MM.1S (cell line): ENCODE results near the gene YPEL2.

ENCODE experiments used
- DNase-seq: peaks from one replicate; pipeline ENCODE4 v3.0.0-alpha.2; 2015
- H2AFZ ChIP-seq: fragments of 300-600 bp; sonication (generic); 2 replicates; pipeline ENCODE4 v1.6.0; 2016; ENCODE audit warnings: antibody characterized with exemption, low read length
- H3F3A ChIP-seq: fragments of 300-600 bp; sonication (generic); 2 replicates; pipeline ENCODE4 v1.6.1; 2016; ENCODE audit warnings: mild to moderate bottlenecking, antibody characterized with exemption, low read length, moderate library complexity, mixed read lengths; ENCODE audit not compliant: insufficient read depth
- H3K27ac ChIP-seq: fragments of 300-600 bp; sonication (generic); 2 replicates; pipeline ENCODE4 v1.5.1; 2016; ENCODE audit warnings: mild to moderate bottlenecking, low read length
- H3K27me3 ChIP-seq: fragments of 300-600 bp; sonication (generic); replicated peaks from 2 replicates; pipeline ENCODE4 v1.6.0; 2016; ENCODE audit warnings: low read length; ENCODE audit not compliant: insufficient read depth
- H3K36me3 ChIP-seq: fragments of 300-600 bp; sonication (generic); replicated peaks from 2 replicates; pipeline ENCODE4 v1.6.1; 2016; ENCODE audit warnings: mild to moderate bottlenecking, low read length, mixed read lengths; ENCODE audit not compliant: insufficient read depth
- H3K4me1 ChIP-seq: fragments of 300-600 bp; sonication (generic); 2 replicates; pipeline ENCODE4 v1.6.1; 2016; ENCODE audit warnings: low read length, mixed read lengths
- H3K4me2 ChIP-seq: fragments of 300-600 bp; sonication (generic); 2 replicates; pipeline ENCODE4 v1.6.0; 2016; ENCODE audit warnings: low read depth, low read length
- H3K4me3 ChIP-seq: fragments of 300-600 bp; sonication (generic); 2 replicates; pipeline ENCODE4 v1.5.1; 2016; ENCODE audit warnings: low read length, mixed read lengths
- H3K79me2 ChIP-seq: fragments of 300-600 bp; sonication (generic); 2 replicates; pipeline ENCODE4 v1.6.1; 2016; ENCODE audit warnings: mixed run types, low read length, mixed read lengths
- H3K9ac ChIP-seq: fragments of 300-600 bp; sonication (generic); 2 replicates; pipeline ENCODE4 v1.6.1; 2016; ENCODE audit warnings: low read length, mixed read lengths
- H3K9me2 ChIP-seq: fragments of 300-600 bp; sonication (generic); replicated peaks from 2 replicates; pipeline ENCODE4 v1.6.1; 2016; ENCODE audit warnings: mild to moderate bottlenecking, low read length, mixed read lengths; ENCODE audit not compliant: insufficient read depth
- H3K9me3 ChIP-seq: fragments of 300-600 bp; sonication (generic); replicated peaks from 2 replicates; pipeline ENCODE4 v1.6.1; 2016; ENCODE audit warnings: mild to moderate bottlenecking, low read length, mixed read lengths; ENCODE audit not compliant: insufficient read depth
- H4K20me1 ChIP-seq: fragments of 300-600 bp; sonication (generic); 2 replicates; pipeline ENCODE4 v1.6.1; 2016; ENCODE audit warnings: mild to moderate bottlenecking, low read length, moderate library complexity, mixed read lengths; ENCODE audit not compliant: insufficient read depth
- CTCF ChIP-seq: fragments of 300-600 bp; sonication (generic); IDR thresholded peaks from 2 replicates; pipeline ENCODE4 v1.5.1; 2016; ENCODE audit warnings: antibody characterized with exemption, low read length, mixed read lengths
- EZH2 ChIP-seq: fragments of 300-600 bp; sonication (generic); optimal IDR thresholded peaks from 2 replicates; pipeline ENCODE3; 2017; ENCODE audit warnings: low read depth, mild to moderate bottlenecking, antibody characterized with exemption, low read length, mixed read lengths
- EZH2phosphoT487 ChIP-seq: fragments of 300-600 bp; sonication (generic); IDR thresholded peaks from 2 replicates; pipeline ENCODE4 v1.6.1; 2018; ENCODE audit warnings: antibody characterized with exemption, low read length

YPEL2 gene

DNA sequence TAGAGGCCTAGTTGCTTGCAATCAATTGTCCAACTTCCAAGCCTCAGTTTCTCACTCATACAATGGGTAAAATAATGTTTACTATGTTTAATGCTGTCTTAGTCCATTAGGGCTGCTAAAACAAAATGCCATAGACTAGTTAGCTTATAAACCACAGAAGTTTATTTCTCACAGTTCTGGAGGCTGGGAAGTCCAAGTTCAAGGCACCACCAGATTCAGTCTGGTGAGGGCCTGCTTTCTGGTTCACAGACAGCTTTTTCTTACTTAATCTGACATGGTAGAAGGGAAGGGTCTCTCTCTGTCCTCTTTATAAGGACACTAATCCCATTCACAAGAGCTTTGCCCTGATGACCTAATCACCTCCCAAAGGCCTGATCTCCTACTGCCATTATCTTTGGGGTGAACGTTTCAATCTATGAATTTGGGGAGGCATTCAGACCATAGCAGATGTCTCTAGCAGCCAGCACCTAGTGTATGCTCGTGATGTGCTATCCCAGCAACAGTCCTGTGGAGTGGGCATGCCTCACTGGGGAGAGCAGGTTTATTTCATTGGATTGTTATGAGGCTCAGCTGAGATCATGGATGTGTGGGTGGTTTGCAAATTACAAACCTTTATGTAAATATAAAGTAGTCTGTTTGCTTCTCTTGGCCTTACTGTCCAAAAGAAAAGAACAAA, 25.2 kb downstream of the YPEL2 start:
- H3K79me2 ChIP-seq = no peaks in the 10 kb centered on the region
- H2AFZ ChIP-seq = no peak overlapping the region
- H3K9ac ChIP-seq = no peak overlapping the region
- H3F3A ChIP-seq = no peaks in the 10 kb centered on the region
- no peak overlapping the region for H3K4me2 ChIP-seq
- no peak for DNase-seq
- no peaks in the 10 kb centered on the region for H3K9me2 ChIP-seq
- peaks cover 16% of the 10 kb centered on the region for H3K4me1 ChIP-seq
- no peaks in the 10 kb centered on the region for H4K20me1 ChIP-seq
- H3K27ac ChIP-seq = no peak overlapping the region
- H3K36me3 ChIP-seq = no peaks in the 10 kb centered on the region
- TF ChIP-seq EZH2phosphoT487 = no peak
- no peak for TF ChIP-seq EZH2
- TF ChIP-seq CTCF = no peak
- H3K27me3 ChIP-seq = no peaks in the 10 kb centered on the region
- no peak overlapping the region for H3K4me3 ChIP-seq
- H3K9me3 ChIP-seq = no peaks in the 10 kb centered on the region

- Histone ChIP-seq H4K20me1 (no peaks in the 10 kb centered on the region), H2AFZ (no peak overlapping the region), H3F3A (no peaks in the 10 kb centered on the region), H3K27me3 (no peaks in the 10 kb centered on the region), H3K9me3 (no peaks in the 10 kb centered on the region), H3K4me2 (no peak overlapping the region), H3K36me3 (no peaks in the 10 kb centered on the region), H3K4me3 (no peak overlapping the region), H3K4me1 (peaks cover 20% of the 10 kb centered on the region), H3K79me2 (no peaks in the 10 kb centered on the region), H3K27ac (no peak overlapping the region), H3K9me2 (no peaks in the 10 kb centered on the region), H3K9ac (no peak overlapping the region)
- DNase-seq = no peak
- TF ChIP-seq EZH2 (no peak), CTCF (no peak), EZH2phosphoT487 (no peak)
Measured at GRCh38 chr17:59357219-59357697, 25.8 kb downstream of the YPEL2 start.

DNA sequence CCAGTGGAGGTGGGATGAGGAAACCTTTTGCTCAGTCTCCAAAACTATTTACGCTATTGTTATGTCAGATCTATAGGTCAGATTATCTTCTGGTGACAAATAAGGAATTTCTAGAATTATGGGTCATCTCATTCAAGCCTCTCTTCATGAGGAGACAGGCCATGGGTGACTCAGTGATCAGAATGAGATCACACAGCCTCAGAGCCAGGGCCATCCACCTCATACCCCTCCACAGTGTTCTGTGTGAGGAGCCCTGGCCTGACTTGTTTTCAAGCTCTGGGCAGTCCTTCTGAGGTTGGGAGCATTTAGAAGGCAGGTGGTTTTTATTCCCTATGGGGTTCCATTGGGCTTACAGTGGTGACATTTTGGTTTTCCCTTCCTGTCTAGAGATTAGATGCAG, 26.5 kb downstream of the YPEL2 start:
- no peak overlapping the region for H2AFZ ChIP-seq
- no peaks in the 10 kb centered on the region for H3K36me3 ChIP-seq
- no peak overlapping the region for H3K9ac ChIP-seq
- no peak for DNase-seq
- H3K4me2 ChIP-seq = no peak overlapping the region
- no peaks in the 10 kb centered on the region for H3K9me2 ChIP-seq
- TF ChIP-seq EZH2 = no peak
- H3K27ac ChIP-seq = no peak overlapping the region
- H4K20me1 ChIP-seq = no peaks in the 10 kb centered on the region
- H3K27me3 ChIP-seq = no peaks in the 10 kb centered on the region
- H3K79me2 ChIP-seq = no peaks in the 10 kb centered on the region
- H3F3A ChIP-seq = peaks cover 6% of the 10 kb centered on the region; the same call in 1 of the 2 replicates
- no peaks in the 10 kb centered on the region for H3K9me3 ChIP-seq
- peaks cover 18% of the 10 kb centered on the region for H3K4me1 ChIP-seq
- H3K4me3 ChIP-seq = no peak overlapping the region

- no peak for TF ChIP-seq EZH2phosphoT487
- TF ChIP-seq EZH2 = no peak
- TF ChIP-seq CTCF = no peak
- no peaks in the 10 kb centered on the region for H3K27me3 ChIP-seq
- no peaks in the 10 kb centered on the region for H3K79me2 ChIP-seq
- peaks cover 6% of the 10 kb centered on the region; the same call in 1 of the 2 replicates for H3F3A ChIP-seq
- H3K9me3 ChIP-seq = no peaks in the 10 kb centered on the region
- no peaks in the 10 kb centered on the region for H4K20me1 ChIP-seq
- H3K36me3 ChIP-seq = no peaks in the 10 kb centered on the region
- no peak overlapping the region for H2AFZ ChIP-seq
- no peak for DNase-seq
- peak overlapping the region; percentile 63; the same call in 1 of the 2 replicates for H3K27ac ChIP-seq
- H3K9me2 ChIP-seq = no peaks in the 10 kb centered on the region
- no peak overlapping the region for H3K4me2 ChIP-seq
- H3K4me3 ChIP-seq = no peak overlapping the region
- H3K4me1 ChIP-seq = peaks cover 33% of the 10 kb centered on the region
- no peak overlapping the region for H3K9ac ChIP-seq
Measured at GRCh38 chr17:59361386-59361785, 29.9 kb downstream of the YPEL2 start.
